GM06990 (cell line): ENCODE measurements around the gene DRD3.

Experiments used
- DNase-seq: peaks from one replicate; pipeline ENCODE4 v3.0.0-alpha.2; 2011; ENCODE audit not compliant: insufficient read length; ENCODE audit errors: extremely low read depth
- H3K27me3 ChIP-seq: replicated peaks from 2 replicates; pipeline ENCODE4 v1.6.0; 2011; ENCODE audit warnings: low read length; ENCODE audit not compliant: control insufficient read depth, insufficient read depth
- H3K36me3 ChIP-seq: 2 replicates; pipeline ENCODE4 v1.5.1; 2011; ENCODE audit warnings: low read length; ENCODE audit not compliant: control insufficient read depth, insufficient read depth
- H3K4me3 ChIP-seq: replicated peaks from 2 replicates; pipeline ENCODE4 v1.5.1; 2011; ENCODE audit warnings: low read depth, mild to moderate bottlenecking, control low read depth, low read length
- CTCF ChIP-seq: IDR thresholded peaks from 2 replicates; pipeline ENCODE4 v1.5.1; 2011; ENCODE audit warnings: low read length, control low read depth, mild to moderate bottlenecking, inconsistent platforms; ENCODE audit not compliant: insufficient read depth, poor library complexity, severe bottlenecking

DRD3 gene

GRCh38 chr3:114122027-114122709 is 56.7 kb downstream of the DRD3 start:
- Histone ChIP-seq H3K4me3 (no peak overlapping the region), H3K27me3 (no peaks in the 10 kb centered on the region; the same call in 1 of the 2 replicates), H3K36me3 (no peaks in the 10 kb centered on the region)
- no peak for TF ChIP-seq CTCF
- DNase-seq = no peak

- Histone ChIP-seq H3K27me3 (no peaks in the 10 kb centered on the region; the same call in 1 of the 2 replicates), H3K4me3 (no peak overlapping the region), H3K36me3 (no peaks in the 10 kb centered on the region)
- no peak for DNase-seq
- no peak for TF ChIP-seq CTCF
These were observed 58.6 kb downstream of the DRD3 start for GRCh38 chr3:114120211-114120610.

- TF ChIP-seq CTCF = no peak
- H3K27me3 ChIP-seq = no peaks in the 10 kb centered on the region; the same call in 1 of the 2 replicates
- DNase-seq = no peak
- no peaks in the 10 kb centered on the region for H3K36me3 ChIP-seq
- H3K4me3 ChIP-seq = no peak overlapping the region
These were observed 59.1 kb downstream of the DRD3 start for GRCh38 chr3:114119776-114120175.

GRCh38 chr3:114115143-114115542 is 63.7 kb downstream of the DRD3 start:
- DNase-seq = no peak
- Histone ChIP-seq H3K4me3 (no peak overlapping the region), H3K36me3 (no peaks in the 10 kb centered on the region), H3K27me3 (no peaks in the 10 kb centered on the region)
- TF ChIP-seq CTCF = no peak

GRCh38 chr3:114114719-114115118 is 64.1 kb downstream of the DRD3 start:
- Histone ChIP-seq H3K4me3 (no peak overlapping the region), H3K27me3 (no peaks in the 10 kb centered on the region), H3K36me3 (no peaks in the 10 kb centered on the region)
- DNase-seq = no peak
- TF ChIP-seq CTCF = no peak

- TF ChIP-seq CTCF = no peak
These were observed 66.2 kb downstream of the DRD3 start for GRCh38 chr3:114112696-114113095.

More at GRCh38 chr3:114112696-114113095, 66.2 kb downstream of the DRD3 start:
- DNase-seq = no peak
- no peaks in the 10 kb centered on the region; the same call in 1 of the 2 replicates for H3K27me3 ChIP-seq
- no peak overlapping the region for H3K4me3 ChIP-seq
- no peaks in the 10 kb centered on the region for H3K36me3 ChIP-seq
